Caco-2 (cell line): Measurements from ENCODE around the gene CELF5. TPM values are rescaled to one million over a fixed set of nuclear protein-coding genes. Genes with fewer than 3 reads are reported as not detected.
"Not testable (repeated sequence)": the region's sequence is repeated elsewhere in the genome, so short reads cannot be mapped to it uniquely, and the experiment has no call there.

Experiments
- BruUV-seq: library from RNA; stranded (reverse); fragments of 400-500 nt; replicated peaks from 2 replicates; lab custom pipeline; 2021; lab: Mats Ljungman, UMichigan
- CTCF ChIA-PET: fragments of 300-600 bp; sonication (Branson Sonifier 250); formaldehyde crosslinking; loops from one replicate; lab custom pipeline; 2022; ENCODE audit warnings: antibody characterized with exemption; lab: Charles Lee
- POLR2A ChIA-PET: fragments of 300-600 bp; sonication (Branson Sonifier 250); formaldehyde crosslinking; loops from one replicate; lab custom pipeline; 2022; ENCODE audit warnings: antibody characterized with exemption; lab: Charles Lee
- DNase-seq, 2 experiments: peaks; one replicate each; pipeline versions ENCODE4 v3.0.0 to v3.0.0-alpha.2; 2020 to 2022
- H3K27me3 ChIP-seq: replicated peaks from 2 replicates; pipeline ENCODE4 v1.6.0; 2011; ENCODE audit warnings: low read length; ENCODE audit not compliant: control insufficient read depth, insufficient read depth
- H3K36me3 ChIP-seq: 2 replicates; pipeline ENCODE4 v1.5.1; 2011; ENCODE audit warnings: low read length; ENCODE audit not compliant: control insufficient read depth, insufficient read depth
- H3K4me1 ChIP-seq: fragments of 250-450 bp; sonication (Bioruptor Pico); 2 replicates; pipeline ENCODE4 v1.5.1; 2020; ENCODE audit warnings: mild to moderate bottlenecking
- H3K4me3 ChIP-seq: 2 replicates; pipeline ENCODE4 v1.5.1; 2011; ENCODE audit warnings: low read depth, mild to moderate bottlenecking, control low read depth, low read length
- H3K9me3 ChIP-seq: fragments of 250-450 bp; sonication (Bioruptor Pico); 2 replicates; pipeline ENCODE4 v1.5.1; 2020; ENCODE audit warnings: mild to moderate bottlenecking, moderate library complexity
- H3K27ac Mint-ChIP-seq: one replicate; pipeline ENCODE4 v1.8.0; 2022; ENCODE audit warnings: mixed read lengths; ENCODE audit not compliant: unreplicated experiment
- H3K27me3 Mint-ChIP-seq: one replicate; pipeline ENCODE4 v1.8.0; 2022; ENCODE audit warnings: mixed read lengths; ENCODE audit not compliant: insufficient read depth, unreplicated experiment
- H3K36me3 Mint-ChIP-seq: one replicate; pipeline ENCODE4 v1.8.0; 2022; ENCODE audit warnings: mild to moderate bottlenecking, mixed read lengths; ENCODE audit not compliant: insufficient read depth, unreplicated experiment
- H3K4me1 Mint-ChIP-seq: one replicate; pipeline ENCODE4 v1.8.0; 2022; ENCODE audit warnings: low read depth, mixed read lengths; ENCODE audit not compliant: unreplicated experiment
- H3K4me3 Mint-ChIP-seq: one replicate; pipeline ENCODE4 v1.8.0; 2022; ENCODE audit warnings: mild to moderate bottlenecking, moderate library complexity, mixed read lengths; ENCODE audit not compliant: unreplicated experiment
- H3K9me3 Mint-ChIP-seq: one replicate; pipeline ENCODE4 v1.8.0; 2022; ENCODE audit warnings: mixed read lengths; ENCODE audit not compliant: unreplicated experiment
- intact Hi-C: fragments of 100-400 bp; cut with micrococcal nuclease; formaldehyde crosslinking; loops from one replicate; pipeline ENCODE4 v1.10.0; 2022; ENCODE audit not compliant: unreplicated experiment
- total RNA-seq: library from RNA; stranded (reverse); gene quantifications from 2 replicates; pipeline ENCODE4 v1.2.3, GENCODE V29; 2022
- TF ChIP-seq, protein P1 (sequence below), 2 experiments: fragments of 200-600 bp in 1 of 2; IDR thresholded peaks; 1 replicate in 1 of 2; 2 replicates in 1 of 2; pipeline versions ENCODE4 v1.5.1 to v1.8.0; 2011 to 2022; ENCODE audit warnings: antibody characterized with exemption in 1 of 2, control low read depth in 1 of 2, inconsistent platforms in 1 of 2, low read depth in 1 of 2, low read length in 1 of 2, mild to moderate bottlenecking in 1 of 2, moderate library complexity in 1 of 2; ENCODE audit not compliant: insufficient read depth in 1 of 2, severe bottlenecking in 1 of 2, unreplicated experiment in 1 of 2

The CELF5 gene
- total RNA-seq, 1 experiment from 2014 or later: 0.07 TPM

DNA sequence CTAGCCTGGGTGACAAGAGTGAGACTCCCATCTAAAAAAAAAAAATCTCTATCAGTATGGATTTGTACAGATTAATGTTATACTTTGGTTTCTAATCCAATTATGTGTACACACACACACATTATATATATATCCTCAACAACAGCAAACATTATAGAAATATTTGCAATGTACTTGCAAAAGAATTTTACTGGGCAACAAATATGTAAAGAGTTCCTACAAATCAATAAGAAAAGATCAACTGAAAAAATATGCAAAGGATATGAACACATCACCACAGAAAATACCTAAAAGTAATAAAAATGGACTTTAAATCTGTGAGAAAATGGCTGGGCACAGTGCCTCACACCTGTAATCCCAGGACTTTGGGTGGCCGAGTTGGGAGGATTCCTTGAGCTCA lies 101.0 kb downstream of the CELF5 start:
- H3K36me3 Mint-ChIP-seq: no peaks in the 10 kb centered on the region
- Histone ChIP-seq H3K4me3 (no peak overlapping the region), H3K9me3 (no peaks in the 10 kb centered on the region), H3K4me1 (no peaks in the 10 kb centered on the region), H3K27me3 (no peaks in the 10 kb centered on the region), H3K36me3 (no peaks in the 10 kb centered on the region)
- H3K27ac Mint-ChIP-seq: no peak overlapping the region
- peaks cover 10% of the 10 kb centered on the region for H3K9me3 Mint-ChIP-seq
- no peaks in the 10 kb centered on the region for H3K4me1 Mint-ChIP-seq
- intact Hi-C loops: no loop called here
- no peaks in the 10 kb centered on the region for H3K27me3 Mint-ChIP-seq
- ChIA-PET CTCF (interaction anchor here (0.6 to 1.9 kb wide), 2 partner anchors 104 to 742 kb away, joined by 3 to 12 read pairs; no protein-coding TSS in a partner anchor), POLR2A (no interaction called here)
- H3K4me3 Mint-ChIP-seq: no peak overlapping the region
- no TSS peak for BruUV-seq
- TF ChIP-seq, protein P1, sequence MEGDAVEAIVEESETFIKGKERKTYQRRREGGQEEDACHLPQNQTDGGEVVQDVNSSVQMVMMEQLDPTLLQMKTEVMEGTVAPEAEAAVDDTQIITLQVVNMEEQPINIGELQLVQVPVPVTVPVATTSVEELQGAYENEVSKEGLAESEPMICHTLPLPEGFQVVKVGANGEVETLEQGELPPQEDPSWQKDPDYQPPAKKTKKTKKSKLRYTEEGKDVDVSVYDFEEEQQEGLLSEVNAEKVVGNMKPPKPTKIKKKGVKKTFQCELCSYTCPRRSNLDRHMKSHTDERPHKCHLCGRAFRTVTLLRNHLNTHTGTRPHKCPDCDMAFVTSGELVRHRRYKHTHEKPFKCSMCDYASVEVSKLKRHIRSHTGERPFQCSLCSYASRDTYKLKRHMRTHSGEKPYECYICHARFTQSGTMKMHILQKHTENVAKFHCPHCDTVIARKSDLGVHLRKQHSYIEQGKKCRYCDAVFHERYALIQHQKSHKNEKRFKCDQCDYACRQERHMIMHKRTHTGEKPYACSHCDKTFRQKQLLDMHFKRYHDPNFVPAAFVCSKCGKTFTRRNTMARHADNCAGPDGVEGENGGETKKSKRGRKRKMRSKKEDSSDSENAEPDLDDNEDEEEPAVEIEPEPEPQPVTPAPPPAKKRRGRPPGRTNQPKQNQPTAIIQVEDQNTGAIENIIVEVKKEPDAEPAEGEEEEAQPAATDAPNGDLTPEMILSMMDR (IDR thresholded peaks at IDR 0.05; ENCODE audit: insufficient read depth in 1 of 2, low read depth in 1 of 2, low read length in 1 of 2, severe bottlenecking in 1 of 2, unreplicated experiment in 1 of 2): no peak
- DNase-seq: no peak

GRCh38 chr19:3328743-3329142 lies 104.3 kb downstream of the CELF5 start:
- Mint-ChIP-seq H3K9me3 (no peaks in the 10 kb centered on the region), H3K36me3 (no peaks in the 10 kb centered on the region), H3K27ac (no peak overlapping the region), H3K4me3 (no peak overlapping the region), H3K4me1 (no peaks in the 10 kb centered on the region), H3K27me3 (peaks cover 9% of the 10 kb centered on the region)
- no peaks in the 10 kb centered on the region for H3K4me1 ChIP-seq
- TF ChIP-seq, protein P1 (IDR thresholded peaks at IDR 0.05; ENCODE audit: insufficient read depth in 1 of 2, low read depth in 1 of 2, low read length in 1 of 2, severe bottlenecking in 1 of 2, unreplicated experiment in 1 of 2): no peak
- BruUV-seq: no TSS peak
- intact Hi-C loops: no loop called here
- CTCF ChIA-PET: no interaction called here
- POLR2A ChIA-PET: no interaction called here
- H3K9me3 ChIP-seq: no peaks in the 10 kb centered on the region
- H3K27me3 ChIP-seq: no peaks in the 10 kb centered on the region
- no peak overlapping the region for H3K4me3 ChIP-seq
- no peak for DNase-seq
- H3K36me3 ChIP-seq: no peaks in the 10 kb centered on the region

GRCh38 chr19:3330047-3330446 lies 105.6 kb downstream of the CELF5 start:
- no peaks in the 10 kb centered on the region for H3K36me3 Mint-ChIP-seq

DNA sequence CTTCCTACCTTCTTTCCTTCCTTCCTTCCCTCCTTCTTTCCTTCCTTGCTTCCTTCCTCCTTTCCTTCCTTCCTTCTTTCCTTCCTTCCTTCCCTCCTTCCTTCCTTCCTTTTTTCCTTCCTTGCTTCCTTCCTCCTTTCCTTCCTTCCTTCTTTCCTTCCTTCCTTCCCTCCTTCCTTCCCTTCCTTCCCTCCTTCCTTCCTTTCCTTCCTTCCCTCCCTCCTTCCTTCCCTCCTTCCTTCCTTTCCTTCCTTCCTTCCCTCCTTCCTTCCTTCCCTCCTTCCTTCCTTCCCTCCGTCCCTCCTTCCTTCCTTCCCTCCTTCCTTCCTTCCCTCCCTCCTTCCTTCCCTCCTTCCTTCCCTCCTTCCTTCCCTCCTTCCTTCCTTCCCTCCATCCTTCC lies 107.8 kb downstream of the CELF5 start:
- POLR2A ChIA-PET, H3K27me3 ChIP-seq, H3K9me3 Mint-ChIP-seq, H3K9me3 ChIP-seq, intact Hi-C loops, H3K4me3 Mint-ChIP-seq, DNase-seq, H3K27ac Mint-ChIP-seq, BruUV-seq, H3K36me3 ChIP-seq, H3K4me1 ChIP-seq, CTCF ChIA-PET, H3K4me3 ChIP-seq, H3K4me1 Mint-ChIP-seq, H3K36me3 Mint-ChIP-seq: not testable (repeated sequence)
- peaks cover 13% of the 10 kb centered on the region for H3K27me3 Mint-ChIP-seq

More at GRCh38 chr19:3330047-3330446, 105.6 kb downstream of the CELF5 start:
- no peak overlapping the region for H3K27ac Mint-ChIP-seq
- Histone ChIP-seq H3K36me3 (no peaks in the 10 kb centered on the region), H3K4me3 (no peak overlapping the region), H3K4me1 (no peaks in the 10 kb centered on the region), H3K9me3 (no peaks in the 10 kb centered on the region), H3K27me3 (no peaks in the 10 kb centered on the region)
- no peaks in the 10 kb centered on the region for H3K4me1 Mint-ChIP-seq
- no peak for DNase-seq
- H3K9me3 Mint-ChIP-seq: no peaks in the 10 kb centered on the region
- no peak overlapping the region for H3K4me3 Mint-ChIP-seq
- POLR2A ChIA-PET: no interaction called here
- intact Hi-C loops: no loop called here
- TF ChIP-seq, protein P1 (IDR thresholded peaks at IDR 0.05; ENCODE audit: insufficient read depth in 1 of 2, low read depth in 1 of 2, low read length in 1 of 2, severe bottlenecking in 1 of 2, unreplicated experiment in 1 of 2): no peak
- H3K27me3 Mint-ChIP-seq: peaks cover 13% of the 10 kb centered on the region
- CTCF ChIA-PET: no interaction called here
- BruUV-seq: no TSS peak
